H9 (cell line): ENCODE data around the gene VSIG8. TPM values are rescaled to one million over a fixed set of nuclear protein-coding genes. Genes with fewer than 3 reads are reported as not detected.
A peak's percentile ranks its signal among the peaks of the same experiment; 100 is the strongest.

Experiments
- DNase-seq: peaks from one replicate; pipeline ENCODE4 v3.0.0-alpha.2; 2017
- H2AFZ ChIP-seq: one replicate; pipeline ENCODE4 v1.6.1; 2013; ENCODE audit warnings: mild to moderate bottlenecking, low read length, control low read depth, moderate library complexity
- H2AK5ac ChIP-seq: 2 replicates; pipeline ENCODE4 v1.6.1; 2013; ENCODE audit warnings: low read length, control low read depth, mixed read lengths; ENCODE audit not compliant: insufficient read length
- H2BK120ac ChIP-seq: one replicate; pipeline ENCODE4 v1.6.1; 2013; ENCODE audit warnings: low read depth, mild to moderate bottlenecking, low read length, control low read depth, inconsistent platforms; ENCODE audit not compliant: poor library complexity, severe bottlenecking
- H2BK12ac ChIP-seq: 2 replicates; pipeline ENCODE4 v1.6.1; 2013; ENCODE audit warnings: low read length, control low read depth, mixed read lengths, low read depth; ENCODE audit not compliant: insufficient read length
- H2BK15ac ChIP-seq: 2 replicates; pipeline ENCODE4 v1.6.1; 2013; ENCODE audit warnings: low read depth, low read length, control low read depth
- H2BK20ac ChIP-seq: one replicate; pipeline ENCODE4 v1.6.1; 2013; ENCODE audit warnings: low read depth, mild to moderate bottlenecking, low read length, control low read depth, inconsistent platforms; ENCODE audit not compliant: poor library complexity, severe bottlenecking
- H2BK5ac ChIP-seq: 2 replicates; pipeline ENCODE4 v1.6.1; 2013; ENCODE audit warnings: low read length, control low read depth, mixed read lengths; ENCODE audit not compliant: insufficient read length
- H3K14ac ChIP-seq: 2 replicates; pipeline ENCODE4 v1.6.1; 2013; ENCODE audit warnings: low read length, control low read depth; ENCODE audit not compliant: insufficient read depth
- H3K18ac ChIP-seq: 2 replicates; pipeline ENCODE4 v1.6.1; 2013; ENCODE audit warnings: low read depth, mild to moderate bottlenecking, mixed read lengths, low read length, control low read depth; ENCODE audit not compliant: insufficient read length
- H3K23ac ChIP-seq: 2 replicates; pipeline ENCODE4 v1.6.1; 2013; ENCODE audit warnings: low read length, control low read depth, mixed read lengths, low read depth; ENCODE audit not compliant: insufficient read length
- H3K23me2 ChIP-seq: 2 replicates; pipeline ENCODE4 v1.6.1; 2013; ENCODE audit warnings: low read depth, mild to moderate bottlenecking, mixed read lengths, low read length, control low read depth; ENCODE audit not compliant: insufficient read length, poor library complexity, severe bottlenecking
- H3K27ac ChIP-seq: 2 replicates; pipeline ENCODE4 v1.5.1; 2013; ENCODE audit warnings: low read length, control low read depth, mixed read lengths, low read depth; ENCODE audit not compliant: insufficient read length
- H3K27me3 ChIP-seq: 2 replicates; pipeline ENCODE4 v1.6.1; 2013; ENCODE audit warnings: low read length, control low read depth, inconsistent platforms; ENCODE audit not compliant: insufficient read depth
- H3K4ac ChIP-seq: 2 replicates; pipeline ENCODE4 v1.6.1; 2013; ENCODE audit warnings: low read depth, mild to moderate bottlenecking, control low read depth, inconsistent platforms, low read length, moderate library complexity
- H3K4me1 ChIP-seq: 2 replicates; pipeline ENCODE4 v1.6.1; 2013; ENCODE audit warnings: low read length, control low read depth, inconsistent platforms; ENCODE audit not compliant: insufficient read depth
- H3K4me2 ChIP-seq: 2 replicates; pipeline ENCODE4 v1.6.1; 2013; ENCODE audit warnings: low read length, control low read depth, mixed read lengths; ENCODE audit not compliant: insufficient read length, insufficient read depth
- H3K56ac ChIP-seq: 2 replicates; pipeline ENCODE4 v1.6.1; 2013; ENCODE audit warnings: low read depth, mild to moderate bottlenecking, mixed read lengths, low read length, control low read depth; ENCODE audit not compliant: insufficient read length
- H3K79me1 ChIP-seq: 2 replicates; pipeline ENCODE4 v1.6.1; 2013; ENCODE audit warnings: low read depth, mild to moderate bottlenecking, moderate library complexity, low read length, control low read depth, inconsistent platforms; ENCODE audit not compliant: insufficient read depth, poor library complexity, severe bottlenecking
- H3K79me2 ChIP-seq: 2 replicates; pipeline ENCODE4 v1.6.1; 2013; ENCODE audit warnings: low read length, control low read depth, inconsistent platforms; ENCODE audit not compliant: insufficient read depth
- H3K9ac ChIP-seq: 2 replicates; pipeline ENCODE4 v1.6.1; 2013; ENCODE audit warnings: low read length, control low read depth, mixed read lengths; ENCODE audit not compliant: insufficient read length; ENCODE audit errors: extremely low read depth
- H3K9me3 ChIP-seq: one replicate; pipeline ENCODE4 v1.6.1; 2013; ENCODE audit warnings: low read depth, low read length, inconsistent platforms; ENCODE audit not compliant: control insufficient read depth
- H3T11ph ChIP-seq: one replicate; pipeline ENCODE4 v1.6.1; 2013; ENCODE audit warnings: mild to moderate bottlenecking, low read length, control low read depth, inconsistent platforms
- H4K20me1 ChIP-seq: one replicate; pipeline ENCODE4 v1.6.1; 2013; ENCODE audit not compliant: control insufficient read depth, insufficient read length, insufficient read depth
- H4K5ac ChIP-seq: 2 replicates; pipeline ENCODE4 v1.6.1; 2013; ENCODE audit warnings: low read depth, mild to moderate bottlenecking, mixed read lengths, low read length, control low read depth; ENCODE audit not compliant: insufficient read length
- H4K8ac ChIP-seq: replicated peaks from 2 replicates; pipeline ENCODE4 v1.6.1; 2013; ENCODE audit warnings: low read length, control low read depth, mixed read lengths, low read depth; ENCODE audit not compliant: insufficient read length
- H4K91ac ChIP-seq: 2 replicates; pipeline ENCODE4 v1.6.1; 2013; ENCODE audit warnings: low read depth, mild to moderate bottlenecking, moderate library complexity, mixed read lengths, low read length, control low read depth; ENCODE audit not compliant: insufficient read length
- H3K27ac Mint-ChIP-seq, 3 experiments: 2 replicates in 2 of 3; 3 replicates in 1 of 3; pipeline ENCODE4 v1.8.0; 2020 to 2021; ENCODE audit warnings: mixed read lengths in 3 of 3, mild to moderate bottlenecking in 1 of 3, moderate library complexity in 1 of 3
- H3K27me3 Mint-ChIP-seq: 2 replicates; pipeline ENCODE4 v1.8.0; 2021; ENCODE audit warnings: low read depth, mild to moderate bottlenecking, moderate library complexity, mixed read lengths
- H3K36me3 Mint-ChIP-seq, 3 experiments: 2 replicates in 2 of 3; 3 replicates in 1 of 3; pipeline ENCODE4 v1.8.0; 2020 to 2021; ENCODE audit warnings: low read depth in 3 of 3, mixed read lengths in 3 of 3; ENCODE audit not compliant: insufficient read depth in 1 of 3
- H3K4me1 Mint-ChIP-seq, 2 experiments: 2 replicates each; pipeline ENCODE4 v1.8.0; 2020; ENCODE audit warnings: mixed read lengths in 2 of 2
- H3K4me3 Mint-ChIP-seq, 2 experiments: 2 replicates in 1 of 2; 3 replicates in 1 of 2; pipeline ENCODE4 v1.8.0; 2020 to 2021; ENCODE audit warnings: mild to moderate bottlenecking in 2 of 2, mixed read lengths in 2 of 2, moderate library complexity in 1 of 2
- H3K9me3 Mint-ChIP-seq, 2 experiments: 2 replicates in 1 of 2; 3 replicates in 1 of 2; pipeline ENCODE4 v1.8.0; 2020; ENCODE audit warnings: mild to moderate bottlenecking in 2 of 2, mixed read lengths in 2 of 2, moderate library complexity in 1 of 2
- WGBS: extraction: QIAGEN DNeasy Blood & Tissue Kit; methylation state at CpG from one replicate; pipeline ENCODE4 v1.1.7; 2013; ENCODE audit warnings: missing lambda C conversion rate, low lambda C conversion rate, mixed read lengths; ENCODE audit not compliant: insufficient read length; ENCODE audit errors: extremely low coverage; 5-methylcytosine and 5-hydroxymethylcytosine counted together
- total RNA-seq: library from RNA; stranded (reverse); gene quantifications from 2 replicates; pipeline ENCODE4 v1.2.1, GENCODE V29; 2021
- TF ChIP-seq, protein P1 (sequence below): fragments of 200-600 bp; sonication (generic); conservative IDR thresholded peaks from 3 replicates; pipeline ENCODE4 v1.8.0; 2021; ENCODE audit warnings: antibody characterized with exemption, mild to moderate bottlenecking

The VSIG8 gene
- total RNA-seq, 1 experiment from 2014 or later: not detected

- H3K9me3 ChIP-seq: no peaks in the 10 kb centered on the region
- H3K9me3 Mint-ChIP-seq: no peaks in the 10 kb centered on the region
Observed at GRCh38 chr1:159884296-159884695, 21.8 kb upstream of the VSIG8 start.

More at GRCh38 chr1:159884296-159884695, 21.8 kb upstream of the VSIG8 start:
- no peak overlapping the region for H2BK12ac ChIP-seq
- no peaks in the 10 kb centered on the region for H3K27me3 ChIP-seq
- no peak overlapping the region for H4K91ac ChIP-seq
- no peak overlapping the region for H2BK15ac ChIP-seq
- Mint-ChIP-seq H3K4me3 (no peak overlapping the region), H3K27ac (peak overlapping the region in 1 of 3 experiments; percentile 2; a peak in 1 of 7 replicates), H3K36me3 (no peaks in the 10 kb centered on the region), H3K27me3 (no peaks in the 10 kb centered on the region; the same call in 1 of the 2 replicates), H3K4me1 (no peaks in the 10 kb centered on the region)
- DNase-seq: no peak
- TF ChIP-seq, protein P1, sequence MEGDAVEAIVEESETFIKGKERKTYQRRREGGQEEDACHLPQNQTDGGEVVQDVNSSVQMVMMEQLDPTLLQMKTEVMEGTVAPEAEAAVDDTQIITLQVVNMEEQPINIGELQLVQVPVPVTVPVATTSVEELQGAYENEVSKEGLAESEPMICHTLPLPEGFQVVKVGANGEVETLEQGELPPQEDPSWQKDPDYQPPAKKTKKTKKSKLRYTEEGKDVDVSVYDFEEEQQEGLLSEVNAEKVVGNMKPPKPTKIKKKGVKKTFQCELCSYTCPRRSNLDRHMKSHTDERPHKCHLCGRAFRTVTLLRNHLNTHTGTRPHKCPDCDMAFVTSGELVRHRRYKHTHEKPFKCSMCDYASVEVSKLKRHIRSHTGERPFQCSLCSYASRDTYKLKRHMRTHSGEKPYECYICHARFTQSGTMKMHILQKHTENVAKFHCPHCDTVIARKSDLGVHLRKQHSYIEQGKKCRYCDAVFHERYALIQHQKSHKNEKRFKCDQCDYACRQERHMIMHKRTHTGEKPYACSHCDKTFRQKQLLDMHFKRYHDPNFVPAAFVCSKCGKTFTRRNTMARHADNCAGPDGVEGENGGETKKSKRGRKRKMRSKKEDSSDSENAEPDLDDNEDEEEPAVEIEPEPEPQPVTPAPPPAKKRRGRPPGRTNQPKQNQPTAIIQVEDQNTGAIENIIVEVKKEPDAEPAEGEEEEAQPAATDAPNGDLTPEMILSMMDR: no peak
- H3K9ac ChIP-seq: no peak overlapping the region
- H4K8ac ChIP-seq: no peak overlapping the region
- no peak overlapping the region for H3K14ac ChIP-seq
- H3K4ac ChIP-seq: no peak overlapping the region
- H3K23ac ChIP-seq: no peak overlapping the region
- H3K4me2 ChIP-seq: no peak overlapping the region
- H2BK120ac ChIP-seq: no peak overlapping the region
- H3K23me2 ChIP-seq: no peaks in the 10 kb centered on the region
- no peak overlapping the region for H3K56ac ChIP-seq
- H2BK20ac ChIP-seq: no peak overlapping the region
- no peak overlapping the region for H3T11ph ChIP-seq
- no peak overlapping the region for H4K5ac ChIP-seq
- H3K27ac ChIP-seq: no peak overlapping the region
- no peak overlapping the region for H2AK5ac ChIP-seq
- H4K20me1 ChIP-seq: no peaks in the 10 kb centered on the region
- H3K79me2 ChIP-seq: no peaks in the 10 kb centered on the region
- H3K79me1 ChIP-seq: no peaks in the 10 kb centered on the region
- H3K18ac ChIP-seq: no peak overlapping the region
- no peak overlapping the region for H2BK5ac ChIP-seq
- no peak overlapping the region for H2AFZ ChIP-seq
- H3K4me1 ChIP-seq: no peaks in the 10 kb centered on the region
- no CpG with 5 or more reads among the region's 8 CpGs for WGBS
